Thyroid gland (tissue), 4 donors: ENCODE results near the gene PTPRN2.

Experiments used
- POLR2A ChIP-seq, 2 donors: fragments of 450-650 bp; IDR thresholded peaks; one replicate each; pipeline ENCODE4 v1.6.1; 2017; ENCODE audit warnings: antibody characterized with exemption in 2 of 2, mild to moderate bottlenecking in 2 of 2, moderate library complexity in 1 of 2
- TF ChIP-seq, protein P1 (sequence below), 6 experiments: fragments of 200-600 bp in 3 of 6; fragments of 450-650 bp in 3 of 6; sonication (generic) in 3 of 6; IDR thresholded peaks; one replicate each; pipeline ENCODE4 v1.5.1; 2016 to 2019; ENCODE audit warnings: antibody characterized with exemption in 6 of 6, mild to moderate bottlenecking in 2 of 6, inconsistent platforms in 1 of 6, moderate library complexity in 1 of 6

DNA sequence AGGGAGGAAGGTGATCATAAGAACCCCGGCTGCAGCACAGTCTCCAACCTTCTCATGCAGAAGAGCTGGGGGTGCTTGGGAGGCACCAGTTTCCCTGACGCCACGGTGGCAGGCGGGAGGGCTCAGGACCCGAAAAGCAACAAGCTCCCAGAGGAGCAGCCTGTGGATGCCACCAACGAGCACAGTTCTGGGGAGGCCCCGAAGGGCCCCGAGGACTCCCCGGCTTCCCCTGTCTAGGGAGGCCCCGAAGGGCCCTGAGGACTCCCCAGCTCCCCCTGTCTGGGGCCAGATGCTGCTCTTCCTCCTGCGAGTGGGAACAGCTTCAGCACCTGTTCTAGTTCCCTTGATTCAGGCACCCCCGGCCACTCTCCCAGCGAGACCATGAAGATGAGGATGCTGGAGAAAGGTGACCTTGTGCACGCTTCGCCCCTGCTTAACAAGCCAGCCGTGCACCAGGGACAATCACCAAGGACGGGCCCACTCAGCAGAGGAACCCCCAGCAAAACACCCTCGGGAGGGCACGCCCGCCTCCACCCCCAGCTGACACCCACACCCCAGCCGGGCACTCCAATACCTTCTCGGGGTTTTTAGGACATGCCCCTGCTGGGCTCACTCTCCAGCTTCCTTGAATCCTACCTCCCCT lies 112.5 kb downstream of the PTPRN2 start:
- TF ChIP-seq, protein P1, sequence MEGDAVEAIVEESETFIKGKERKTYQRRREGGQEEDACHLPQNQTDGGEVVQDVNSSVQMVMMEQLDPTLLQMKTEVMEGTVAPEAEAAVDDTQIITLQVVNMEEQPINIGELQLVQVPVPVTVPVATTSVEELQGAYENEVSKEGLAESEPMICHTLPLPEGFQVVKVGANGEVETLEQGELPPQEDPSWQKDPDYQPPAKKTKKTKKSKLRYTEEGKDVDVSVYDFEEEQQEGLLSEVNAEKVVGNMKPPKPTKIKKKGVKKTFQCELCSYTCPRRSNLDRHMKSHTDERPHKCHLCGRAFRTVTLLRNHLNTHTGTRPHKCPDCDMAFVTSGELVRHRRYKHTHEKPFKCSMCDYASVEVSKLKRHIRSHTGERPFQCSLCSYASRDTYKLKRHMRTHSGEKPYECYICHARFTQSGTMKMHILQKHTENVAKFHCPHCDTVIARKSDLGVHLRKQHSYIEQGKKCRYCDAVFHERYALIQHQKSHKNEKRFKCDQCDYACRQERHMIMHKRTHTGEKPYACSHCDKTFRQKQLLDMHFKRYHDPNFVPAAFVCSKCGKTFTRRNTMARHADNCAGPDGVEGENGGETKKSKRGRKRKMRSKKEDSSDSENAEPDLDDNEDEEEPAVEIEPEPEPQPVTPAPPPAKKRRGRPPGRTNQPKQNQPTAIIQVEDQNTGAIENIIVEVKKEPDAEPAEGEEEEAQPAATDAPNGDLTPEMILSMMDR (IDR thresholded peaks at IDR 0.05) = no peak
- no peak for TF ChIP-seq POLR2A (IDR thresholded peaks at IDR 0.05)
